HG03442 (cell line): ENCODE measurements around the gene PEDS1.
A peak's percentile ranks its signal among the peaks of the same experiment; 100 is the strongest.
"Not testable (repeated sequence)": the region's sequence is repeated elsewhere in the genome, so short reads cannot be mapped to it uniquely, and the experiment has no call there.

ENCODE experiments used
- ATAC-seq: cut with Tn5 transposase; IDR thresholded peaks from one replicate; pipeline ENCODE4 v1.9.1; 2021; ENCODE audit warnings: mild to moderate bottlenecking, moderate library complexity; ENCODE audit not compliant: unreplicated experiment

Gene PEDS1

DNA sequence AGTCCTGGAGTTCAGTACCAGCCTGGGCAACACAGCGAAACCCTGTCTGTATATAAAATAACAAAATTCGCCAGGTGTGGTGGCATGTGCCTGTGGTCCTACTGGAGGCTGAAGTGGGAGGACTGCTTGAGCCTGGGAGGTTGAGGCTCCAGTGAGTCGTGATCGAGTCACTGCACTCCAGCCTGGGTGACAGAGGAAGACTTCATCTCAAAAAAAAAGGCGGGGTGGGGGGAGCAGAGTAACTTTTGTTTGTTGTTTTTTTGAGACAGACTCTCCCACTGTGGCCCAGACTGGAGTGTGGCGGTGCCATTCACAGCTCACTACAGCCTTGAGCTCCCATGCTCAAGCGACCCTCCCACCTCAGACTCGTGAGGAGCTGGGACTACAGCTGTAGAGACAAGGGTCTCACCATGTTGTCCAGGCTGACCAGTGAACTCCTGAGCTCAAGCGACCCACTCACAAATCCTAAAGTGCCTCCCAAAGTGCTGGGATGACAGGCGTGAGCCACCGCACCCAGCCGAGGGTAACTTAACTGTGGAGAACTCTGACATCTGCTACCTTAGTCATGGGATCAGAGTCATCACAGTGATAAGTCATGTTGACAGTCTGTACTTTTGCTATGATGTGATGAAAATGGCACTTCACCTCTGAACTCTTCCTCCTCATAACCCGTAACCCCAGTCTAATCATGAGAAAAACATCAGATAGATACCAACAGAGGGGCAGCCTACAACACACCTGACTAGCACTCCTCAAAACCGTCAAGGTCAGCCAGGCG lies 16.5 kb downstream of the PEDS1 start:
- ATAC-seq, result no peak

DNA sequence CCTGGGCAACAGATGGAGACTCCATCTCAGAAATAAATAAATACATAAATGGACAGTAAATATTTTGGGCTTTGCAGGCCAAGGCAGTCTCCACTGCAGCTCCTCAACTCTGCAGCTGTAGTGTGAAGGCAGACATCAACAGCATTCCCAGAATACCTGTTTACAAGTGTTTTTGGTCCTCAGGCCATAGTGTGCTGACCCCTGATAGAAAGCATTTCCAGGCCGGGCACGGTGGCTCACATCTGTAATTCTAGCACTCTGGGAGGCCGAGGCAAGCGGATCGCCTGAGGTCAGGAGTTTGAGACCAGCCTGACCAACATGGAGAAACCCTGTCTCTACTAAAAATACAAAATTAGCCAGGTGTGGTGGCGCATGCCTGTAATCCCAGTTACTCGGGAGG lies 18.4 kb downstream of the PEDS1 start:
- not testable (repeated sequence) for ATAC-seq

DNA sequence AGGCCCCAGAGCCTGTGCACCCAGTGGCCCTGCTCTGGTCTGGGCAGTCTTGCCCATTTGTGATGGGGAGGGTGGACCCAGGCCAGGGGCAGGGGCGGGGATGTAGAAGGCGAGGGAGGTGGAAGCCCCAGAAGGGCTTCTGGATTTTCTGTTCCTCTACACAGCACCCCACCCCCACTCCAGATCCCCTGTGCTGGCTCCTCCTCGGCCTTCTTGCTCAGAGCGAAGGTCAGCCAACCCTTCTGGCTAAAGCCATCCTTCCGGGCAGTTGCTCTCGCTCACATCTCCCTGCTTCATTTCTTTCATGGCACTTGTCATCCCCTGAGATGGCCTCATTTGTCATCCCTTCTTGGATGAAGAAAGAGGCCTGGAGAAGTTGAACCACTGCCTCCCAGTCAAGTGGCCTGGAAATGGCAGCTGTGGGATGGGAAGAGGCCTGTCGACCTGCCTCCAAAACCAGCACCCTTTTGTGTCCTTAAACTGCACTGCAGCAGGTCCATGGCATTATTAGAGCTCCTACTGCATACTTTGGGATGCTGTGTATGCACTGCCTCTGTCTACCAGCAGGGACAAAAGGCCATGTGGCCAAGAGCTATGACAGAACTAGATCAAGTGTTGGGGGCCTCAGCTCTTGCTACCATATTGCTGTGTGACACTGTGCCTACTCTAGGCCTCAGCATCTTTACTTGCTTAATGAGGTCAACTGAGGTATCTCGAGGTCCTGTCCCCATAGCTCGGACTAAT lies 19.9 kb downstream of the PEDS1 start:
- ATAC-seq, result no peak

DNA sequence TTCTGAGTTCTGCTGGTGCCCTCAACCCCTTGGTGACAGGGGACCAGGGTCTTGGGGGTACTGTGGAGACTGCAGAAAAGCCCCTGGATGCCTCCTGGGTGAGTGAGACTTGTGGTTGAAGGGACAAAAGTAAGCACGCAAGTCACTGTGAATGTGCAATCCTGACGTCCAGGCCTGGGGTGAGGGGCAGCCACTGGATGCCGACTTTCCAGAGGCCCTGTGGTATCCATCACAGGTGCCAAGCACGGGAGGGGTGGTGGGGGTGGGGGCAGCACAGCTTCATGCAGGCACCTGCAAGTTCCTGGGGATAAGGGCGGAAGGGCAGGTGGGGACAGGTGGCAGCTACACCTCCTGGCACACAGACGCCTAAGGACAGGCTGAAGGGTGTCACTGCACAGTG lies 20.5 kb downstream of the PEDS1 start:
- ATAC-seq, result no peak

DNA sequence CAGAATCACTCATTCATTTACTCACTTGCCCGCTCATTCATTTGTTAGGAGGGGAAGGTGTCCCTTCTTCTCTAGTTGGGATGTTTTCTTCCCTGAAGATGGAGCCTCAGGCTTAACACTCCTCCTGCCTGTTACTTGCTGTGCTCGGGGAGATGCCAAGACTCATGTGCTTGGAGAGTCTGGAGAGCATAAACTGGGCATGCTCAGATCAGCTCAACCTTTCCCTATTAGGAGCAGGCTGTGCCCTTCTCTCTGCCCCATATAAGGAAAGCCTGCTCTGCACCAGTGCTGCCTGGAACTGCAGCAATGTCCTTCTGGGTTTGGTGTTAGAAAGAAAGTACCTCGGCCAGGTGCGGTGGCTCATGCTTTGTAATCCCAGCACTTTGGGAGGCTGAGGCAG lies 22.5 kb downstream of the PEDS1 start:
- ATAC-seq, result no peak

DNA sequence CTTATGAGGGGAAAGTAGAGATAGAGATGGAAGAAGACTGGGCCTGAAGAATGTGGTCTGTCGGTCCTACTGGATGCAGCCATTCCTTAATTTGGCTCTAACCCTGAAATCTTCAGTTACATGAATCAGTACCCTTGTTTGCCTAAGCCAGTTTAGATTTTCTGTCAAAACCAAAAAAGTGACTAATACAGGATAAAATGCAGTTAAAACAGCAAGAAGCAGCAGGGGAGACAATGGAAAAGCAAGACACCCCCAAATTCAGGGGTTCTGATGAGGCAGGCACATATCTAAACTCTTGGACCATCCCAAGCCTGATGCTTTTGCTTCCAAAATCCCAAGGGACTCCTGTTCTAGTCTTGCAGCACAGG lies 23.2 kb downstream of the PEDS1 start:
- no peak for ATAC-seq

DNA sequence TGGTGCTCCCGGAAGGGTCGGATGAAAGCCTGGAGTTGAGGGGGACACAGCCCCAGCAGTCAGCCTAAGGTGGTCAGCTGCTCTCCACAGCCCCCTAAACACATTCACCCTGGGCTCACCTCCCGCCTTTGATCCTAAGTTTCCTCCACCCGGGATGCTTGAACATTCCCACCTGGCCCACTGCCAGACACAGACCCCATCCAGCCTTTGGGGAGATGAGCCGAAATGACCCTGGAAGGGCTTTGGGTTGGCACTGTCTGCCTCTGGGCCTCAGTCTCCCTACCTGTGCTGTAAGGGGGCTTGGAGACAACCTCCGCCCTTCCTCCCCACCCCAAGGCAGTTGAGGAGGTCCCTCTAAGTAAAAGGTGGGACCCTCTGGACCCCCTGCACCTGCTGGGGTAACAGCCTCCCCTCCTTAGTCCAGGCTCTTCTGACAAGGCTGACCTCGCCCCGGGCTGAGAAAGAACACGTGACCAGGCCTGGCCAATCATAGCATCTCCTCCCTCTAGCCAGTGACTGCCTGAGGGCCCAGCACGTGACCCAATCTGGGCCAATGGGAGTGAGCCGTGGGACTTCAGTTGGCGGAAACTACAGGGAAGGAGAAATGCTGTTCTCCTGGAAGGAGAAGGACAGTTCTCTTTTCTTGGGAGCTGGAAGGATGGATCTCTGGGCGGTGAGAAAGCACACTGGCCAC lies 23.7 kb downstream of the PEDS1 start:
- ATAC-seq, result no peak

DNA sequence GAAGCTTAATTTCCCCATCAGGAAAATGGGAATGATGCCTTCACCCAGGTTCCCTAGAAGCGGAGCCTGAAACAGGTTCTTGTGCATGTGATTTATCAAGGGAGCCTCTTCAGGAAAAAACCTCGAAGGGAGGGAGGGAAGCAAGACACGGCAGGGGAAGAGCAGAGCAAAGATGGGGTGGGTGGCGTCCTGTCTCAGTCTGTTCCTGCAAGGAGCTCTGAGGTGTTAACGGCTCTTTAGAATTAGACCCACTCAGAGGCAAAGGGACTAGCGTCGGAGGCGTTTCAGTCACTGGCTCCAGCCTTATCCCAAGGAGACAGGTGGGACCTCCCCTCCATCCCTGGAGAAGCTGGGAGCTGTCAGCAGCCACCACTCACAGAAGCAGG lies 25.0 kb downstream of the PEDS1 start:
- ATAC-seq, result no peak

DNA sequence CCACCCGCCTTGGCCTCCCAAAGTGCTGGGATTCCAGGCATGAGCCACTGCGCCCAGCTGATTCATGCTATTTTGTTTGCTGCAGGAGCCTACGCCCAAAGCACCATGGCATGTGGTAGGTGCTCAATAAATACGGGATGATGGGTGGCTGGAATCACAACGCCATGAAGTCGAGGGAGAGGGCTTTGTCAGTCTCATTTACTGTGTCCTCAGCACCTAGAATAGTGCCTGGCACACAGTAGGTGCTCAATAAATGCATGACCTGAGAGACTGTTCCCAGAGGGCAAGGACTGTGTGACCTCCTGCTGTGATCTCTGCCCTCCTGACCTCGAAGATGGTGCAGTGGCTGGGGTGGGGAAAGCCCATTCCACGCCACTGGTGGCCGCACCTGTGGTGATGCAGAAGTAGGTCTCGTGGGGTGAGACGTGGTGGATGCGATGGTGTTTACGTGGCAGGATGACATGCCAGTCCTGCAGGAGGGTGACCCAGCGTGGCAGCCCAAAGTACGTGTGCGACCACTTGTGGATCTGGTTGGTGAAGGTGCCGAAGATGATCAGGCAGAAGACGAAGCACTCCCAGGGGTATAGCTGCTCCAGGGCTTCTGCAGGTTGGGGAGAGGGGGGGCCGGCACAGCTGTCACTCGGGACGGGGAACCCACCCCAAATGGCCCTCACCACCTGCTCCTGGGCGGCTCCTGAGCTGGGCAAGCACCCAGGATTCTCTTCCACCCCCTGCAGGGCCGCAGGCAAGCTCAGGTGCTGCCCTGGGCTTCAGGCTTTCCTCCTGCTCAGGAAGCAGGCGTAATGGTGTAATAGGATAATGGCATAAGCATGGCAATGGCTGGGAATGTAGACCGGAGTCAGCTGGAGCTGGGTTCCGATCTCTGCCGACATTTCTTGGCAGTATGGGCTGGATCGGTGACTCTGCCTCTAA lies 25.7 kb downstream of the PEDS1 start:
- ATAC-seq, result no peak

DNA sequence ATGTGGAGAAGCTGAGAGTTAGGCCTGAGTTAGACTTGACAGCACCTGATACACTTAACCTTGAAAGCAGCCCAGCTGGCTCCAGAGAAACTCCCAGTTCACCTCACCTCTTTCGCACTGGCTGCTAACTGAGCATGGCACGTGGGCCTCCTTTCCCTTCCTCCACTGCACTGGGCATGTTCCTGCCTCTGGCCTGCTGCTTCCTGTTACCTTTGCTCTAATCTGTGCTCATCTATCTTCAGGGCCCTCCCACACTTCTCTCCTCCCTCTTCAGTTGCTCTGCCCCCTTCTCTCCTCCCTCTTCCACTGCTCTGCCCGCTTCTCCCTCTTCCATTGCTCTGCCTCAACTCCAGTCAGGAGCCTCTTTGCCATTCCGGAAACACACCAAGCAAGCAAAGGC lies 26.9 kb downstream of the PEDS1 start:
- ATAC-seq, result no peak

DNA sequence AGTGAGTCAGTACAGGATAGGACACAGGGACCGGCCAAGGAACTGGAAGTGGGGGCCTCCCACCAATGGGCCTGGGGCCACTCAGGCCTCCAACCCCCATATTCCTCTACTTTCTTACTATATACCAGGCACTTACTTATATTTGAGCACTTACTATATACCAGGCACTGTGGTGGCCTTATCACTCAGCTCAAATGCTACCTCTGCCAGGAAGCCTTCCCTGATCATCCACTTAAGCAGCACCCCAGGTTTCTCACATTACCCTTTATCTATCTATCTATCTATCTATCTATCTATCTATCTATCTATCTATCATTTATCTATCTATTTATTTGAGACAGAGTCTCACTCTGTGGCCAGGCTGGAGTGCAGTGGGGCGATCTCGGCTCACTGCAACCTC lies 28.2 kb downstream of the PEDS1 start:
- ATAC-seq, result no peak

DNA sequence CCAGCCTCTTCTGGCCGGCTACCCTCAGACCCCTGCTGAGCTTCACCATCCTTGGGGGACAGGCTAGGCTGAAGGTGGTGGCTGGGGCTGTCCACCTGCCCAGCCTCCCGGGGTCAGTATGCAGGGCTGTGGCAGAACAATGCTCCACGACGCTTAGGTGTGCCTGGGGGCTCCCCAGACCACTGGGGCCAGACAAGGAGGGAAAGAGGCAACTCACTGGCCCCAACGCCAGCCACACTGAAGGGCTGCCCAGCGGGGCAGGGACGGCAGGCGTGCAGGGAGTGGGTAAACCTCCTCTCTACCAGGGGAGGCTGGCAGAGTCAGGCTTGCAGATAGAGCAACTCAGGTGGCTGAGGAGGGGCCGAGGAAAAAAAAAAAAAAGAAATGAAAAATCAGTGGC lies 29.0 kb downstream of the PEDS1 start:
- ATAC-seq, result no peak

DNA sequence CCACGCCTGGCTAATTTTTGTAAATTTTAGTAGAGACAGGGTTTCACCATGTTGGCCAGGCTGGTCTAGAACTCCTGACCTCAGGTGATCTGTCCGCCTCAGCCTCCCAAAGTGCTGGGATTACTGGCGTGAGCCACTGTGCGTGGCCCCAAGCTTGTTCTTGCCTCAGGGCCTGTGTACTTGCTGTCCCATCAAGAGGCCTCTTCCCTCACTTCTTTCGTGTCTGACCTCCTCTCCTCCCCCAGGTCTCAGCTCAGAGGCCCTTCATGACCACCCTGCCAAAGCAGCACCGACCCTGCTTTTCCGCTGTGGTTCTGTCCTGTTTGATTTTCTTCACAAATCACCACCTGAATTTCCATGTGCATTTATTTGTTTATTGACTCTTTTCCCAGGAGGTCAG lies 30.1 kb downstream of the PEDS1 start:
- no peak for ATAC-seq

DNA sequence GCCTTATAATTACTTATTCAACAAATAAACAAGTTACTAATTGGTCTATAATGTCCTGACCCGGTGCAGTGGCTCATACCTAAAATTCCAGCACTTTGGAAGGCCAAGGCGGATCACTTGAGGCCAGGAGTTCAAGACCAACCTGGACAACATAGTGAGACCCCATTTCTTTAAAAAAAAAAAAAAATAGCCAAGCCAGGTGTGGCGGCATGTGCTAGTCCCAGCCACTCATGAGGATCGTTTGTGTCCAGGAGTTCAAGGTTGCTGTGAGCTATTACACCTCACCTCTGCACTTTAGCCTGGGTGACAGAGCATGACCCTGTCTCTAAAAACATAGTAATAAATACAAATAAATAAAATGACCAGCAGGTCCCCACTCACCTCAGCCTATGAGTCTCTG lies 30.8 kb downstream of the PEDS1 start:
- ATAC-seq, result no peak

DNA sequence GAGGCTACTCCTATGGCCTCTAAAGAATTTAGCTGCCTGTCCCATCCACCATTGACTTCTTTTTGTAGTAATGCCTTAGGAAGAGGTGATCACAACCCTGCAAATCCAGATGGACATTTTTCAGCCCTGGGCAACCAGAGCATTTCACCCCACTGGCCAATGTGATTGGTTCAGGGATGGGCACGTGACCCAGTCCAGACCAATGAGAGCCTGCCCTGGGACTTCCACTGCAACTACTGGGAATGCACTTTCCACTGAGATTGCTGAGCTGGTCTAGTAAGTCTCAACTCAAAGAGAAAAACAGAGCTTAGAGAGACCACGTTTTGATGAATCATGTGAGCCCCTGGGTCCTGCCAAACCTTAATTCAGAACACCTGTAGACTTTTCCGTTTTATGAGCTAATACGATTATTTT lies 31.7 kb downstream of the PEDS1 start:
- no peak for ATAC-seq

DNA sequence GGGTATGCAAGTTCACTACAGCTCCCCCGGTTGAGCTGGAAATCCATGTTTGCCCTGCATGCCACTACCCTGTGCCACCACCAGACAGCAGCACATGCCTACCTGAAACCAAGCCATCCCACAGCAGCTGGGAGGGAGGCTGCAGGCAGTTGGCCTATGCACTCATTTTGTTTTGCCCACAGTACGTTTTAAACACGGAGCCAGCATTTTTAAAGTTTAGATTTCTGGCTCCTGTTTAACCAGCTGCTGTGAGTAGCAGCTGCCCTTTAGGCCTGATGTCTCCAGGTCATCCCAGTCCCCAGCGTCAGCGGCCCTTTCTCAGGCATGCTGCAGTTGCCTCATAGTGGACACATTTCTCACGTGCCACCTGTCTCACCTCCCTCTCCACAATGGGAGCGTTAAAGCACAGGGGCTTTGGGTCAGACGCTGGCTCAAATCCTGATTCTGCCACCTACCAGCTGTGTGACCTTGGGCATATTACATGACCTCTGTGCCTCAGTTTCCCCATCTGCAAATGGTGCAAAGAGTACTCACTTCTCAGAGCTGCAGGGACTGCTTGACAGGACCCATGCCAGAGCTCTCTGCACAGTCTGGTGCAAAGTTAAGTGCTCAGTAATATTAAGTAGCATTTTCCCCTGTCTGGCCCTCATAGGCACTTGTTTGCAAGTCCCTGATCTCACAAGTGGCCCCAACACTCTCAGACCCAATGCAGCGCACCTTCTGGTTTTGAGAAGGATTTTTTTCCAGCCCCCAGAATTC lies 32.4 kb downstream of the PEDS1 start:
- no peak for ATAC-seq

DNA sequence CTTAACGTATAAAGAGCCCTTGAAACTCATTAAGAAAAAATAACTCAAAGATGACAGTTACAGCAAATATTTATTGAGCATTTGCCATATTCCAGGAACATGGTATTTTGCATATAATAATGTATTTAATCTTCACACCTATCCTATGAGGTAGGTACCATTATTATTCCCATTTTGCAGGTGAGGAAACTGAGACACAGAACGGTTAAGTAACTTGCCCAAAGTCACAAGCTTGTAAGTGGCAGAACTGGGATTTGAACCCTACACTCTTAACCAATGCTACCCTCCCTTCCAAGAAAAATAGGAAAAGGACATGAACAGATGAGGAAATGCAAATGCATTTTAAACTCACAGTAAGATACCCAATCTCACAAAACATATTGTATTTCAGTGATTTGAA lies 35.3 kb downstream of the PEDS1 start:
- no peak for ATAC-seq

DNA sequence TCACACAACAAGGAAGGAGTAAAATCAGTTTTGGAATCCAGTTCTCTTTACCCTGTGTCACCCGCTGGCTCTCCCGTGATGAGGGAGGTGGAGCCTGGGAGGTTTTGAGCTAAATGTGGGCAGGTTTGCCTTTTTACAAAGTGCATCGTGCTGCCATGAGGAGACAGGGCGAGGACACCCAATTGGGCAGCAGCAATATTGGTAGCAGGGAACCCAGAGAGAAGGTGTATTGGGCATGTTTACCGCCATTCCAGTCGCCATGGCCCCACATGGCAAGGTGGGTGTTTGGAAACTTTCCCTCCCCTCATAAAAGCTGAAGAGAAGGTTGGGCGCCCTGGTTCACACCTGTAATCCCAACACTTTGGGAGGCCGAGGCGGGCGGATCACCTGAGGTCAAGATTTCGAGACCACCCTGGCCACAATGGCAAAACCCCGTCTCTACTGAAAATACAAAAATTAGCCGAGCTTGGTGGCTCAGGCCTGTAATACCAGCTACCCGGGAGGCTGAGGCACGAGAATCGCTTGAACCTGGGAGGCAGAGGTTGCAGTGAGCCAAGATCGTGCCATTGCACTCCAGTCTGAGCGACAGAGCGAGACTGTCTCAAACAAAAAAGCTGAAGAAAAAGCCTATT lies 37.0 kb downstream of the PEDS1 start:
- no peak for ATAC-seq

DNA sequence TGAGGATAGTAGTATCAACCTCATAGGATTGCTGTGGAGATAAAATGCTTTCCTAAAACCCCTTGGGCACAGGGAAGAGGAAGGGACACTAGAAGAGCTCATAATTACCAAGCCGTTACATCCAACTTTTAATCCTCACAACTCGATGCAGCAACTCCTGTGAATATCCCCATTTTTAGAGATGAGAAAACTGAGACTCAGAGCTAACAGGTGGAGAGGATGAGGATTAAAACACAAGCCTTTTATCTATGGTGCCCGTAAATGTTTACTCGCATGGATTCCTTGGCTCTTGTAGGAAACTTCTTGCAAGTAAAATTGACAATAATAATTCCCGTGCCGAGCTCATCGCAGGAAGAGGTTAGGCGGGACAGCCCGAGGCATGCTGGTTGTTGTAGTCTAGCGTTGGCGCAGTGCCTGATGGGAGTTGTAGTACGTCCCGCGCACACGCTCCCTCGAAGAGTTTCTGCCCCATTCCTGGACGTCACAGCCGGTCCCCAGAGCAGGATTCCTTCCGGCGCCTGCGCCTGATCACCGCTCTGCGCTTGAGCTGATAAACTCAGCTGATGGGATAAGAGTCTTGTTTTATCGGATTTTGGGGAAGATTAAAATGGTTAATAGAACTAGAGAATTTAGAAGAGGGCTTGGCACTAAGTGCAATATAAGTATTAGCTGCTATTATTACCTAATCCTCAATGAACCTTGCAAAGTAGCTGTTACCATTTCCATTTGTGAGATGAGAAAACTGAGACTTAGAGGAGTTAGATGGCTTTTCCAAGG lies 37.7 kb downstream of the PEDS1 start:
- peak; percentile 68 for ATAC-seq
